ENCODE measurements around the gene SLC46A3.

DNA sequence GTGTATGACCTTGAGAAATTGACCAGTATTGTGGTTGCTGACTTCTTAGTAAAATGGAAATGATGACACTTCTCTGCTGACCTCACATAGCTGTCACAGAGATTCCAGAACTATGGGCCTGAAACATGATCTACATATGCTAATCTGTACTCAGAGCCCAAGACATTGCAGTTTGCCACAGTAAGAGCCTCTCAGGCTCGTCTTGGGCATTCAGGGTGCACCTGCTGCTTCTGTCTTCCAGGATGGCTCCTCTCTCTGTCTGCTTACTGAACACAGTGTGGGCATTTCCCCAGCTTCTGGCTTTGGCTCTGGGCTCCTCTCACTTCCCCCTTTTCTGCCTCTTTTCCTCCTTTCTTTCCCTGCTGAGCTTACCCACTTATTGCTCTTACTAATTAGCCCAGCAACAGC is 22.3 kb upstream of the SLC46A3 start:
- TF ChIP-seq, protein P1, sequence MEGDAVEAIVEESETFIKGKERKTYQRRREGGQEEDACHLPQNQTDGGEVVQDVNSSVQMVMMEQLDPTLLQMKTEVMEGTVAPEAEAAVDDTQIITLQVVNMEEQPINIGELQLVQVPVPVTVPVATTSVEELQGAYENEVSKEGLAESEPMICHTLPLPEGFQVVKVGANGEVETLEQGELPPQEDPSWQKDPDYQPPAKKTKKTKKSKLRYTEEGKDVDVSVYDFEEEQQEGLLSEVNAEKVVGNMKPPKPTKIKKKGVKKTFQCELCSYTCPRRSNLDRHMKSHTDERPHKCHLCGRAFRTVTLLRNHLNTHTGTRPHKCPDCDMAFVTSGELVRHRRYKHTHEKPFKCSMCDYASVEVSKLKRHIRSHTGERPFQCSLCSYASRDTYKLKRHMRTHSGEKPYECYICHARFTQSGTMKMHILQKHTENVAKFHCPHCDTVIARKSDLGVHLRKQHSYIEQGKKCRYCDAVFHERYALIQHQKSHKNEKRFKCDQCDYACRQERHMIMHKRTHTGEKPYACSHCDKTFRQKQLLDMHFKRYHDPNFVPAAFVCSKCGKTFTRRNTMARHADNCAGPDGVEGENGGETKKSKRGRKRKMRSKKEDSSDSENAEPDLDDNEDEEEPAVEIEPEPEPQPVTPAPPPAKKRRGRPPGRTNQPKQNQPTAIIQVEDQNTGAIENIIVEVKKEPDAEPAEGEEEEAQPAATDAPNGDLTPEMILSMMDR (IDR thresholded peaks at IDR 0.05): no peak
- no peak for TF ChIP-seq EP300 (IDR thresholded peaks at IDR 0.05)

Data from stomach (tissue), 4 donors.